Stimulated activated CD4-positive, alpha-beta T cell treated with anti-CD3 and anti-CD28 coated beads, TNF-alpha, amount 100 ng/mL, for 24 hours (primary cell): ENCODE measurements around the gene DNAAF6.
"Not testable (repeated sequence)": the region's sequence is repeated elsewhere in the genome, so short reads cannot be mapped to it uniquely, and the experiment has no call there.

Source experiments
- DNase-seq, 3 experiments: peaks; one replicate each; pipeline ENCODE4 v3.0.0-alpha.2; 2020; ENCODE audit warnings: low read depth in 3 of 3

The DNAAF6 gene

GRCh38 chrX:107205770-107206696 lies at the start of gene DNAAF6, which contains the start of gene NUP62CL:
TSS of gene DNAAF6 (plus strand) at chrX:107206611. CDS start at chrX:107212876, 6,265 bp downstream.
TSS of gene NUP62CL (minus strand) at chrX:107206433. CDS start at chrX:107175146, 31,287 bp downstream.
- DNase-seq = peak; percentile 26 to 65 (median 38)

- not testable (repeated sequence) for DNase-seq
Measured at GRCh38 chrX:107157618-107158017, 48.8 kb upstream of the DNAAF6 start.

GRCh38 chrX:107167163-107167921 lies 39.1 kb upstream of the DNAAF6 start:
- no peak for DNase-seq

- DNase-seq = no peak
Measured at GRCh38 chrX:107168257-107168656, 38.2 kb upstream of the DNAAF6 start.

- no peak for DNase-seq
Measured at GRCh38 chrX:107168712-107169111, 37.7 kb upstream of the DNAAF6 start.

GRCh38 chrX:107171369-107172102 lies 34.9 kb upstream of the DNAAF6 start:
- no peak for DNase-seq

- DNase-seq = no peak
Measured at GRCh38 chrX:107197319-107197718, 9.1 kb upstream of the DNAAF6 start.

GRCh38 chrX:107198074-107198473 lies 8.3 kb upstream of the DNAAF6 start:
- not testable (repeated sequence) for DNase-seq

- no peak for DNase-seq
Measured at GRCh38 chrX:107199491-107199890, 6.9 kb upstream of the DNAAF6 start.

- no peak for DNase-seq
Measured at GRCh38 chrX:107204068-107204605, 2.3 kb upstream of the DNAAF6 start.

GRCh38 chrX:107206697-107207065 lies 270 bp downstream of the DNAAF6 start:
- DNase-seq = no peak

- DNase-seq = no peak
Measured at GRCh38 chrX:107207089-107207488, 678 bp downstream of the DNAAF6 start.

- no peak for DNase-seq
Measured at GRCh38 chrX:107207943-107208342, 1.5 kb downstream of the DNAAF6 start.

- no peak for DNase-seq
Measured at GRCh38 chrX:107213477-107213876, 7.1 kb downstream of the DNAAF6 start.

- DNase-seq = no peak
Measured at GRCh38 chrX:107226757-107227156, 20.3 kb downstream of the DNAAF6 start.

GRCh38 chrX:107227780-107228485 lies 21.5 kb downstream of the DNAAF6 start:
- DNase-seq = no peak

- no peak for DNase-seq
Measured at GRCh38 chrX:107228486-107228819, 22.0 kb downstream of the DNAAF6 start.

- no peak for DNase-seq
Measured at GRCh38 chrX:107272431-107272921, 66.1 kb downstream of the DNAAF6 start.

- DNase-seq = no peak
Measured at GRCh38 chrX:107273795-107274194, 67.4 kb downstream of the DNAAF6 start.

GRCh38 chrX:107288676-107289075 lies 82.3 kb downstream of the DNAAF6 start:
- no peak for DNase-seq

- DNase-seq = no peak
Measured at GRCh38 chrX:107290019-107290418, 83.6 kb downstream of the DNAAF6 start.
